OCI-LY1 (cell line): ENCODE results near the gene SLC22A2.

Experiments
- H2AFZ ChIP-seq: fragments of 200-600 bp; sonication (generic), shearing (Covaris generic); 2 replicates; pipeline ENCODE4 v1.6.0; 2014; ENCODE audit warnings: antibody characterized with exemption, mild to moderate bottlenecking, low read length
- H3F3A ChIP-seq: fragments of 200-600 bp; sonication (generic), shearing (Covaris generic); 2 replicates; pipeline ENCODE4 v1.6.0; 2014; ENCODE audit warnings: mild to moderate bottlenecking, antibody characterized with exemption, low read length, moderate library complexity; ENCODE audit not compliant: insufficient read depth
- H3K27ac ChIP-seq: fragments of 200-600 bp; sonication (generic); 2 replicates; pipeline ENCODE4 v1.5.1; 2014; ENCODE audit warnings: low read length, mixed run types, mild to moderate bottlenecking, low read depth; ENCODE audit not compliant: poor library complexity, severe bottlenecking
- H3K27me3 ChIP-seq: fragments of 200-600 bp; sonication (generic); 2 replicates; pipeline ENCODE4 v1.6.0; 2014; ENCODE audit warnings: antibody characterized with exemption, mild to moderate bottlenecking, low read length, moderate library complexity; ENCODE audit not compliant: insufficient read depth
- H3K36me3 ChIP-seq: fragments of 200-600 bp; sonication (generic); 2 replicates; pipeline ENCODE4 v1.6.1; 2014; ENCODE audit warnings: mild to moderate bottlenecking, antibody characterized with exemption, low read length, moderate library complexity, mixed read lengths; ENCODE audit not compliant: insufficient read depth
- H3K4me1 ChIP-seq: fragments of 200-600 bp; sonication (generic); 2 replicates; pipeline ENCODE4 v1.5.1; 2014; ENCODE audit warnings: mild to moderate bottlenecking, low read length, moderate library complexity; ENCODE audit not compliant: insufficient read depth, severe bottlenecking
- H3K4me2 ChIP-seq: fragments of 200-600 bp; sonication (generic), shearing (Covaris generic); 2 replicates; pipeline ENCODE4 v1.6.1; 2014; ENCODE audit warnings: low read length
- H3K4me3 ChIP-seq: fragments of 200-600 bp; sonication (generic); 2 replicates; pipeline ENCODE4 v1.5.1; 2014; ENCODE audit warnings: low read length, low read depth, mild to moderate bottlenecking, mixed read lengths; ENCODE audit not compliant: poor library complexity, severe bottlenecking
- H3K79me2 ChIP-seq: fragments of 200-600 bp; shearing (Covaris generic); 2 replicates; pipeline ENCODE4 v1.6.1; 2016; ENCODE audit warnings: mixed run types, low read length, mixed read lengths; ENCODE audit not compliant: insufficient read depth
- H3K9ac ChIP-seq: fragments of 200-600 bp; sonication (generic), shearing (Covaris generic); 2 replicates; pipeline ENCODE4 v1.6.1; 2014; ENCODE audit warnings: mild to moderate bottlenecking, low read length, mixed read lengths
- H3K9me2 ChIP-seq: fragments of 200-600 bp; sonication (generic), shearing (Covaris generic); 2 replicates; pipeline ENCODE4 v1.6.1; 2014; ENCODE audit warnings: low read depth, mild to moderate bottlenecking, low read length, mixed read lengths
- H3K9me3 ChIP-seq: fragments of 200-600 bp; shearing (Covaris generic); 2 replicates; pipeline ENCODE4 v1.6.1; 2014; ENCODE audit warnings: low read length, mixed read lengths
- H4K20me1 ChIP-seq: fragments of 200-600 bp; sonication (generic), shearing (Covaris generic); 2 replicates; pipeline ENCODE4 v1.6.0; 2016; ENCODE audit warnings: mild to moderate bottlenecking, low read length; ENCODE audit not compliant: insufficient read depth
- CTCF ChIP-seq: fragments of 200-600 bp; sonication (generic), shearing (Covaris generic); IDR thresholded peaks from 2 replicates; pipeline ENCODE4 v1.5.1; 2017; ENCODE audit warnings: mild to moderate bottlenecking, antibody characterized with exemption, low read length, moderate library complexity, mixed read lengths
- EZH2 ChIP-seq: fragments of 200-600 bp; sonication (generic), shearing (Covaris generic); IDR thresholded peaks from 2 replicates; pipeline ENCODE4 v1.8.0; 2017; ENCODE audit warnings: borderline replicate concordance, mixed run types, mild to moderate bottlenecking, antibody characterized with exemption, low read length, moderate library complexity, mixed read lengths

SLC22A2 gene

DNA sequence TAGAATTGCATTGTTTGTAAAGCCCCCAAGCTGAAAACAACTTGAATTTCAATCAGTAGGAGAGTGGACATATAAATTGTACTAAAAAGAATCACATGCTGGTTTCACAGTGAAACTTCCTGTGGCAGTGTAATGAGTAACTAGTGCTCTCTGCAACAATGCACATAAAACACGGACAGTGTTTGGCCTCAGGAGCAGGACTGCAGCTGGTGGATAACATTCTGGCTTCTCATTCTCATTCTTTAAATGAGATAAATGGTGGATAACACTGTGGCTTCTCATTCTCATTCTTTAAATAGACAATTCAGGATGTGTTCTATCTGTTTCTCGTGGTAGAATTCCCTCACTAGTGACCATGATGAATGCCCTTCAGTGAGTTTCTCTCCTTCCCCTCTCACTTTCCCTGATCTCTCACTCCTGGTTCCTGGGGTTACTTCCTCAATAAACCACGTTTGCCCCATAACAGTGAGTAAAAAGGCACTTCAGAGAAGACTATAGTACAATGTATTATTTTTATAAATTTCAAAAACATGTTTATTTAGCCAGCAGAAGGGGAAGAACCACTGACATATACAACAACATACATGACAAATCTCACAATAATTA, 59.9 kb downstream of the SLC22A2 start:
- Histone ChIP-seq H3K27me3 (no peaks in the 10 kb centered on the region), H4K20me1 (no peaks in the 10 kb centered on the region), H3K9ac (no peak overlapping the region), H3K4me1 (no peaks in the 10 kb centered on the region), H3K4me3 (no peak overlapping the region), H3K27ac (no peak overlapping the region), H3K9me2 (no peaks in the 10 kb centered on the region), H3K4me2 (no peak overlapping the region), H3K9me3 (no peaks in the 10 kb centered on the region), H3K36me3 (no peaks in the 10 kb centered on the region), H3F3A (no peaks in the 10 kb centered on the region), H3K79me2 (no peaks in the 10 kb centered on the region), H2AFZ (no peak overlapping the region)
- TF ChIP-seq EZH2 (no peak), CTCF (no peak)

- Histone ChIP-seq H3K9me3 (0 out of 2 replicates have a peak, but pooled peaks cover 3% of the 10 kb centered on the region), H3K27ac (no peak overlapping the region), H3K27me3 (no peaks in the 10 kb centered on the region), H2AFZ (no peak overlapping the region), H3F3A (no peaks in the 10 kb centered on the region), H3K4me1 (no peaks in the 10 kb centered on the region), H3K36me3 (no peaks in the 10 kb centered on the region), H3K79me2 (no peaks in the 10 kb centered on the region), H3K4me2 (no peak overlapping the region), H4K20me1 (no peaks in the 10 kb centered on the region), H3K4me3 (no peak overlapping the region), H3K9me2 (no peaks in the 10 kb centered on the region), H3K9ac (no peak overlapping the region)
- TF ChIP-seq EZH2 (no peak), CTCF (no peak)
Measured at GRCh38 chr6:160197662-160198061, 61.0 kb downstream of the SLC22A2 start.

- Histone ChIP-seq H3K27ac (no peak overlapping the region), H3K4me2 (no peak overlapping the region), H3K9me2 (no peaks in the 10 kb centered on the region), H3K4me1 (no peaks in the 10 kb centered on the region), H3F3A (no peaks in the 10 kb centered on the region), H3K79me2 (no peaks in the 10 kb centered on the region), H3K4me3 (no peak overlapping the region), H3K9me3 (0 out of 2 replicates have a peak, but pooled peaks cover 3% of the 10 kb centered on the region), H3K36me3 (no peaks in the 10 kb centered on the region), H2AFZ (no peak overlapping the region), H4K20me1 (no peaks in the 10 kb centered on the region), H3K9ac (no peak overlapping the region), H3K27me3 (no peaks in the 10 kb centered on the region)
- no peak for TF ChIP-seq CTCF
- TF ChIP-seq EZH2, result no peak
Measured at GRCh38 chr6:160194808-160195207, 63.8 kb downstream of the SLC22A2 start.
